Activated CD8-positive, alpha-beta memory T cell treated with anti-CD3 and anti-CD28 coated beads, Interleukin-2, amount 10 ng/mL, durations not matched to agents 7 days and 5 days (primary cell): Measurements from ENCODE around the gene RND1. TPM values are rescaled to one million over a fixed set of nuclear protein-coding genes. Genes with fewer than 3 reads are reported as not detected.

Source experiments
- ATAC-seq: fragments of 150-1000 bp; cut with Tn5 transposase; one replicate; pipeline ENCODE4 v1.10.0; 2021; ENCODE audit warnings: moderate library complexity
- CTCF ChIA-PET: fragments of 350-600 bp; sonication (Branson Sonifier 250); formaldehyde crosslinking; loops from one replicate; lab custom pipeline; 2021; ENCODE audit warnings: antibody characterized with exemption; lab: Charles Lee
- DNase-seq: peaks from one replicate; pipeline ENCODE4 v3.0.0-alpha.2; 2020
- H3K27ac Mint-ChIP-seq: one replicate; pipeline ENCODE4 v1.8.0; 2021; ENCODE audit warnings: mild to moderate bottlenecking, mixed read lengths
- H3K27me3 Mint-ChIP-seq: one replicate; pipeline ENCODE4 v1.8.0; 2021; ENCODE audit warnings: mixed read lengths
- H3K36me3 Mint-ChIP-seq: one replicate; pipeline ENCODE4 v1.8.0; 2021; ENCODE audit warnings: mild to moderate bottlenecking, mixed read lengths
- H3K4me1 Mint-ChIP-seq: one replicate; pipeline ENCODE4 v1.8.0; 2021; ENCODE audit warnings: mixed read lengths
- H3K4me3 Mint-ChIP-seq: one replicate; pipeline ENCODE4 v1.8.0; 2021; ENCODE audit warnings: mild to moderate bottlenecking, moderate library complexity, mixed read lengths
- H3K9me3 Mint-ChIP-seq: one replicate; pipeline ENCODE4 v1.8.0; 2022; ENCODE audit warnings: low read depth, mixed read lengths
- total RNA-seq, 2 experiments: library from RNA; stranded (reverse); gene quantifications; one replicate each; pipeline ENCODE4 v1.2.3, GENCODE V29; 2021

The RND1 gene
- total RNA-seq, 2 experiments from 2014 or later, result 2.7 to 4.2 TPM

- H3K36me3 Mint-ChIP-seq, result no peaks in the 10 kb centered on the region
- no peaks in the 10 kb centered on the region for H3K9me3 Mint-ChIP-seq
- H3K4me3 Mint-ChIP-seq, result no peak overlapping the region
- CTCF ChIA-PET, result interaction anchor here (1.4 to 3.4 kb wide), 2 partner anchors 8 to 28 kb away, joined by 5 to 22 read pairs; no protein-coding TSS in a partner anchor
- no peak overlapping the region for H3K27ac Mint-ChIP-seq
- DNase-seq (no peak), ATAC-seq (no peak)
- peaks cover 18% of the 10 kb centered on the region for H3K4me1 Mint-ChIP-seq
- peaks cover 21% of the 10 kb centered on the region for H3K27me3 Mint-ChIP-seq
Observed at GRCh38 chr12:48822711-48823110, 43.0 kb downstream of the RND1 start.

- DNase-seq (no peak), ATAC-seq (no peak)
- CTCF ChIA-PET, result interaction anchor here (1.1 kb wide), 1 partner anchor 69 kb away, joined by 4 read pairs; no protein-coding TSS in a partner anchor
- Mint-ChIP-seq H3K4me3 (no peak overlapping the region), H3K4me1 (peaks cover 24% of the 10 kb centered on the region), H3K27me3 (peaks cover 26% of the 10 kb centered on the region), H3K9me3 (no peaks in the 10 kb centered on the region), H3K27ac (no peak overlapping the region), H3K36me3 (no peaks in the 10 kb centered on the region)
Observed at GRCh38 chr12:48822139-48822538, 43.5 kb downstream of the RND1 start.

GRCh38 chr12:48819986-48820725, 45.5 kb downstream of the RND1 start:
- no peak for DNase-seq
- CTCF ChIA-PET, result interaction anchor here (0.9 to 1.4 kb wide), 4 partner anchors 23 to 158 kb away, joined by 3 to 5 read pairs (median 3); partner anchors contain the start of gene WNT1
- H3K9me3 Mint-ChIP-seq, result no peaks in the 10 kb centered on the region
- H3K4me1 Mint-ChIP-seq, result peaks cover 35% of the 10 kb centered on the region
- ATAC-seq, result no peak
- H3K36me3 Mint-ChIP-seq, result no peaks in the 10 kb centered on the region
- peaks cover 37% of the 10 kb centered on the region for H3K27me3 Mint-ChIP-seq
- H3K4me3 Mint-ChIP-seq, result no peak overlapping the region
- H3K27ac Mint-ChIP-seq, result no peak overlapping the region

GRCh38 chr12:48818831-48819590, 46.7 kb downstream of the RND1 start:
- H3K27ac Mint-ChIP-seq, result no peak overlapping the region
- H3K4me3 Mint-ChIP-seq, result peak overlapping the region; percentile 85
- peaks cover 37% of the 10 kb centered on the region for H3K27me3 Mint-ChIP-seq
- no peaks in the 10 kb centered on the region for H3K9me3 Mint-ChIP-seq
- peaks cover 31% of the 10 kb centered on the region for H3K4me1 Mint-ChIP-seq
- CTCF ChIA-PET, result interaction anchor here (0.9 to 5.7 kb wide), 6 partner anchors 22 to 159 kb away, joined by 3 to 42 read pairs (median 4); partner anchors contain the start of gene WNT1
- DNase-seq (peak; percentile 50), ATAC-seq (no peak)
- H3K36me3 Mint-ChIP-seq, result no peaks in the 10 kb centered on the region

GRCh38 chr12:48817873-48818830, 47.5 kb downstream of the RND1 start, which contains the start of gene CACNB3:
Gene CACNB3 (plus strand): TSS chr12:48818496. CDS start chr12:48818930, 434 bp downstream.
- CTCF ChIA-PET, result interaction anchor here (0.8 to 6.5 kb wide), 6 partner anchors 10 to 84 kb away, joined by 3 to 55 read pairs (median 18); partner anchors contain the start of gene DDX23
- H3K9me3 Mint-ChIP-seq, result no peaks in the 10 kb centered on the region
- no peak within 1 kb of the TSS for H3K27ac Mint-ChIP-seq
- H3K4me3 Mint-ChIP-seq, result peak within 1 kb of the TSS; percentile 85
- no peaks in the 10 kb centered on the region for H3K36me3 Mint-ChIP-seq
- H3K27me3 Mint-ChIP-seq, result peaks cover 37% of the 10 kb centered on the region
- peaks cover 32% of the 10 kb centered on the region for H3K4me1 Mint-ChIP-seq
- DNase-seq, result peak; percentile 85
- peak; percentile 69 for ATAC-seq

- H3K27me3 Mint-ChIP-seq, result peaks cover 30% of the 10 kb centered on the region
Observed at GRCh38 chr12:48816143-48816854, 49.4 kb downstream of the RND1 start.

GRCh38 chr12:48815126-48816110, 50.3 kb downstream of the RND1 start:
- peak; percentile 54 for DNase-seq
- peaks cover 27% of the 10 kb centered on the region for H3K27me3 Mint-ChIP-seq
- peaks cover 32% of the 10 kb centered on the region for H3K4me1 Mint-ChIP-seq
- ATAC-seq, result peak; percentile 51
- H3K36me3 Mint-ChIP-seq, result no peaks in the 10 kb centered on the region
- H3K4me3 Mint-ChIP-seq, result peak overlapping the region; percentile 96
- H3K27ac Mint-ChIP-seq, result peak overlapping the region; percentile 73
- CTCF ChIA-PET, result interaction anchor here (0.6 to 6.5 kb wide), 51 partner anchors 9 to 526 kb away, joined by 3 to 55 read pairs (median 4); partner anchors contain the start of genes ARF3, DDX23, KANSL2 and RND1
- H3K9me3 Mint-ChIP-seq, result no peaks in the 10 kb centered on the region

More at GRCh38 chr12:48816143-48816854, 49.4 kb downstream of the RND1 start:
- H3K4me1 Mint-ChIP-seq, result peaks cover 32% of the 10 kb centered on the region
- H3K36me3 Mint-ChIP-seq, result no peaks in the 10 kb centered on the region
- H3K27ac Mint-ChIP-seq, result no peak overlapping the region
- CTCF ChIA-PET, result interaction anchor here (0.8 to 6.5 kb wide), 12 partner anchors 11 to 272 kb away, joined by 3 to 55 read pairs (median 5); partner anchors contain the start of gene DDX23
- no peaks in the 10 kb centered on the region for H3K9me3 Mint-ChIP-seq
- no peak for DNase-seq
- no peak for ATAC-seq
- peak overlapping the region; percentile 96 for H3K4me3 Mint-ChIP-seq

GRCh38 chr12:48814262-48815125, 51.2 kb downstream of the RND1 start:
- H3K27ac Mint-ChIP-seq, result peak overlapping the region; percentile 73
- H3K4me1 Mint-ChIP-seq, result peaks cover 32% of the 10 kb centered on the region
- DNase-seq (peak; percentile 88), ATAC-seq (peak; percentile 83)
- CTCF ChIA-PET, result interaction anchor here (0.6 to 6.5 kb wide), 51 partner anchors 10 to 527 kb away, joined by 3 to 55 read pairs (median 4); partner anchors contain the start of genes ARF3, DDX23, KANSL2 and RND1
- peaks cover 25% of the 10 kb centered on the region for H3K27me3 Mint-ChIP-seq
- no peaks in the 10 kb centered on the region for H3K36me3 Mint-ChIP-seq
- H3K4me3 Mint-ChIP-seq, result peak overlapping the region; percentile 96
- H3K9me3 Mint-ChIP-seq, result no peaks in the 10 kb centered on the region

- Mint-ChIP-seq H3K27ac (peak overlapping the region; percentile 68), H3K9me3 (no peaks in the 10 kb centered on the region), H3K4me3 (peak overlapping the region; percentile 96), H3K4me1 (peaks cover 30% of the 10 kb centered on the region), H3K36me3 (no peaks in the 10 kb centered on the region), H3K27me3 (peaks cover 20% of the 10 kb centered on the region)
- ATAC-seq (no peak), DNase-seq (no peak)
- CTCF ChIA-PET, result interaction anchor here (0.7 to 6.5 kb wide), 22 partner anchors 9 to 242 kb away, joined by 3 to 55 read pairs (median 7); partner anchors contain the start of genes ARF3 and DDX23
Observed at GRCh38 chr12:48813465-48814261, 52.0 kb downstream of the RND1 start.
